NOMO-1 treated with DMSO at 0.1 percent for 48 hours (cell line): Measurements from ENCODE around the gene ZNF23.

Source experiments
- DNase-seq: peaks from one replicate; lab custom pipeline; 2025; ENCODE audit not compliant: unreplicated experiment; lab: John Stamatoyannopoulos, UW

Gene ZNF23

DNA sequence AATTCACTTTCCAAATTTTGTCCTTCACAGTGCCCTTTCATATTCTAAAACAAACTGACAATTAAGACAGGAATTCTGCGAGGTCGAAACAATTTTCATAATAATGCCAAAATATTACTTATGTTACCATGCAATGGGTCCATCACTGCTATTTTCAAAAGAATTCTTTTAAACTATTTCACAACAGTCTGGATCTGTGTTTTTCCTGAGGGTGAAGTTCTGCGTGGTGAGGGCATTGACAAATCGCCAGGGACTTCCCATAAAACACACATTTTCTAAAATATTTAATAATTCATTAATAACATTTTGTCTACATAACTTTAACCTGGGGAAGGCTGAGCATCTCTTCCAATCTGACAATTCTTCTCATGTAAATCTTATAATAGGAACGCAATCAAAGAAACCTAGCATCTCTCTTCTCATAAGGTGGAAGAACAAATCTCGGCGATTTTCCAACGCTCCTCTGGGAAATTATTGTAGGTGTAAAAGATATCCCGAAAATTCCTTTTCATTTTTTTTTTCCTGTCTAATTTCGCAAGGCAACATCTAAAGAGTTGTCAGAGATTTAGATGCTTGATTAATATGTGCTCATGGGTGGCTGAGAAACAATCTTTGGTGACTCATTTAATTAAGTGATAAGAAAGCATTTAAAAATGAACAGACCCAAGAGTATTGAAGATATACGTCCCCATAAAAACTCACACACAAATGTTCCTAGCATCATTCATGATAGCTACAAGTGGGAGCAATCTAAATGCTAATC, 62.1 kb downstream of the ZNF23 start:
- no peak for DNase-seq
